ENCODE data around the gene LRRC63.
"Not testable (repeated sequence)": the region's sequence is repeated elsewhere in the genome, so short reads cannot be mapped to it uniquely, and the experiment has no call there.

The LRRC63 gene

DNA sequence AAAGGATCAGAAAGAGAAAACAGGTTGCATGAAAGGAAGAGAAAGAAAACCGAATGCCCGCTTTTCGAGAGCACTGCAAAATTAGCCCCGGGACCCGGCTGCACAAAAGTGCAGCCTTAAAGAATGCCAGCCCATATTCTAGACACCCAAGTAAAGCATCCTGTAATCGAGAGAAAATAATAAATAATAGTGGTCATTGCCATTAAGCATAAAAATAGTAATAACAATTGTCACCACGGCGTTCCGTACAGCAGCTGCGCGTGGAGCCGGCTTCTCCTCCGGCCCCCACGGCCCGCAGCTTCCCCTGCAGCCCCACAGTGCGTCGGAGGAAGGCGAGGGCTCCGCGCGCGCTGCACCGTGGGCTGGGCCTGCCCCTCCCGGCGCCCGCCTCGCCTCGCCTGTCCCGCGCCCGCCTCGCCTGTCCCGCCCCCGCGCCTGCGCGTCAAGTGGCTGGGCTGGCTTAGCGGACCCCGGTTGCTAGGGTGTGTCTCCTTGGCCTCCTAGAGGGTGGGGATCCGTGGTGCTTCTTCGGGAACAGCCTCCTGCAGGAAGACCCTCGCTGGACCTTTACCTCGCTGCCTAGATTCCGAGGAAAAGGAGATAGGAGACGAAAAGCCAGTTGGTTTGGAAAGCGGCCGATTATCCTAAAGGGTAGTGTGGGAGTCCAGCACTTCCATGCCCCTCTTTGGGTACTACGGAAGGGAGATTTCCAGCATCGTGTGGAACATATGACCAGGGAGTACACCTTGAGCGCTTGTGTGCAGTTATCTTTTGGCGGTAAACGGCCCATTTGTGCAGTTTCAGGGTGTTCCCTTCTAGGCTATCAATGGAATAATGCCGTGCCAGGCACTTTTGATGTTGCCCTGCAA, at the start of gene LRRC63:
TSS of gene LRRC63 (plus strand) at position 446 of the 869 bp plus-strand sequence. CDS start 1,107 bp downstream, outside the sequence.
- FAIRE-seq, result no peak

GRCh38 chr13:46162741-46163140, 49.0 kb upstream of the LRRC63 start:
- not testable (repeated sequence) for FAIRE-seq

- FAIRE-seq, result no peak
Observed at GRCh38 chr13:46164661-46165060, 47.1 kb upstream of the LRRC63 start.

GRCh38 chr13:46165485-46166223, 46.1 kb upstream of the LRRC63 start:
- FAIRE-seq, result no peak

- FAIRE-seq, result no peak
Observed at GRCh38 chr13:46166224-46166584, 45.5 kb upstream of the LRRC63 start.

GRCh38 chr13:46166947-46167610, 44.6 kb upstream of the LRRC63 start:
- no peak for FAIRE-seq

GRCh38 chr13:46168341-46168740, 43.4 kb upstream of the LRRC63 start:
- FAIRE-seq, result no peak

- no peak for FAIRE-seq
Observed at GRCh38 chr13:46168783-46169182, 42.9 kb upstream of the LRRC63 start.

- no peak for FAIRE-seq
Observed at GRCh38 chr13:46169758-46170157, 42.0 kb upstream of the LRRC63 start.

DNA sequence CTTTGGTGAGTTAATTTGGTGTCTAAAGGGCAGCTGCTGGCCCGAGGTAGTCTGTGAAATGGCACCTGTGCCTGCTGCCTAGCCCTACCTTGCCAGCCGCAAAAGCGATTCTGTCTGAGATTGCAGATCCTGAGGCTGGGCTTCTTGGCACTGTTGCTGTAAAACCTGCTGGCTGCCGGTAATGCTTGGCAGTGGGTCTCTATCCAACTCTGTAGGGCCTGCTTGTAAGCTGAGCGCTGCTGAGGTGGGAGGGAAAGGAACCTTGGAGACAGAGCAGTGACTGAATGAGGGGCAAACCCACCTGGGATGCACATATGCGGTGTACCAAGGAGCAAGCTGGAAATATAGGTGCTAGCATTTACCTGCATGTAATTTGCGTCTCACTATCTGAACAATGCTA, 41.5 kb upstream of the LRRC63 start:
- no peak for FAIRE-seq

- FAIRE-seq, result no peak
Observed at GRCh38 chr13:46170687-46171086, 41.0 kb upstream of the LRRC63 start.

GRCh38 chr13:46171217-46171616, 40.5 kb upstream of the LRRC63 start:
- no peak for FAIRE-seq

DNA sequence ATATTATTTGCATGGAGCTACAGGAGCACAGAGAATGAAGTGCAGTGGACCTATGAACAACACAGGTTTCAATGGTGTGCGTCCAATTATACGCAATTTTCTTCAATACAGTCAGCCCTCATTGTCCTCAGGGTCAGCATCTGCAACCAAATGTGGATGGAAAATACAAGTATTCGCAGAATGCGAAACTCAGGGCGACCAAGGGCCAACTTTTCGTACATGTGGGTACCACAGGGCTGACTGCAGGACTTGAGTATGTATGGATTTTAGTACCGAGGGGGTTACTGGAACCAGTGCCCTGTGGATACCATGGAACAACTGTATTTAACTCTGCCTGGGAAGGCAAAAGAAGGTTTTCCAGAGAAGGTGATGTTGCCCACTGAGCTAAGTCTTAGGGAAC, 40.0 kb upstream of the LRRC63 start:
- FAIRE-seq, result no peak

DNA sequence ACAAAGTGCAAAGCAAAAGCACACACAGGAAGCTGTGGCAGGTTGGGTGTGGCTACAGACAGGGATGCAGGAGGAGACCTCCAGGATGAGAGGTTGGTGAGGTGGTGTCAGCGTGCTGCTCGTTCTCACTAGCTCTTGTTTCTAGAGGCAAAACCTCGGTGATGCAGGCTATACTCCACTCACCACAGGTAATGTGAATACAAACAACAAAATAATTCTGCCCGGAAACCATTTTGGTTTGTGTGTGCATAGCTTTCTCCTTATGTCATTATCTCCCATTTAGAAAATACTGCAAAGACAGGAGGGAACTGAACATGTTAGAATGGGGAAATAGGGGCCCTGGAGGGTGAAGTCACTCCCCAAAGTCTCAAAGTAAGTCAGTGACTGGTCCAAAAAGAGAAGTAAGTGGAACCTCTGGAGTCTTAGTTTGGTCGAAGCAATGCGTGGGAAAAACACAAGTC, 39.2 kb upstream of the LRRC63 start:
- FAIRE-seq, result no peak

- FAIRE-seq, result no peak
Observed at GRCh38 chr13:46173656-46174055, 38.1 kb upstream of the LRRC63 start.

DNA sequence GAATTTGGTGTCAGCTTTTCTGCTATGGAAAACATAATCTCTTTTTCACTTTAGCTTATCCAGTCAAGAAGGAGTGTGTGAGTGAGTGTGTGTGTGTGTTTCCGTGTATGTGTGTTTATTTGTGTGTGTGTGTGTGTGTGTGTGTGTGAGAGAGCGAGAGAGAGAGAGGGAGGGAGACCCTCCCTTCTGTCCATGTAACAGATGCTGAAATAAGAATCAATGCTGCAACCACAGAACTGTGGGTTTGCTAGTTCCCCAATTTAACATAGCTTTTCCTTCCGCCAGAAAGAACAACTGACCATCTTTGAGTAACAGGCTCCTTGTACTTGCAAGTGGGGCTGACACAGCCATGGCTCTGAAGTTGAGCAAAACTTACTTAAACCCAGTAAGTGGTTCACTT, 35.0 kb upstream of the LRRC63 start:
- FAIRE-seq, result no peak

DNA sequence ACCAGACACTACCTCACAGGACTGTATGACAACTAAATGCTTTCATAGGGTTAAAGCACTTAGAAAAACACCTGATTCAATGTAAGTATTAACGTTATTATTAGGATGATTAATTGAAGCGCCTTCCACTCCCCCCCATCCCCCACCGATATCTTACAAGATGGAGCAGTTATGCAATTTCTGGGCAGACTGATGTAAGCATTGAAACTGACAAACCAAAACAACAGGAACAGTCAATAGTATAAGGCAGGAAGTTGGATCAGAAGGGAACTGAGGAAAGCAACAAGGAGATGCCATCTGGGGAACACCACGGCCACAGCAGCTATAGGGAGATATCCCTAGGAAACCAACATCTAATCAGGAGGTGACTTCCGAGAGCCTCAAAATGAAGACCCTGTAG, 33.6 kb upstream of the LRRC63 start:
- FAIRE-seq, result no peak

DNA sequence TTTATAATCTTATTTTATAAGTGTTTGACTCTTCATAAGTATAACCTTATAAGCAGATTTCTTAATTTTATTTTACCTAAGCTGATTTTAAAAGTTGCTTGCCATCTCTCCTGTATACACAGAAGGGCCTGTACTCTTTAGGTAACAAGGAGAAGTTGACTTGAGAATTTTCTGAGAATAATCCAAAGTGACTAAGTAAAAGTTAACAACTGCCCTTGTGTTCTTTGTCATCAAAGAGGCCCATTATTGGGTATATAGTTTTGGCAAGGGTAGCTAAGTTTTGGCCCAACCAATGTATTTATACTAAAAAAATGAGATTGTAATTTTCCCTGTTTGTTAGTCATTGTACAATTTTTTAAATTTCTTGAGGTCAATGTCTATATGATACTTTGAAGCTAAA, 32.9 kb upstream of the LRRC63 start:
- FAIRE-seq, result no peak

DNA sequence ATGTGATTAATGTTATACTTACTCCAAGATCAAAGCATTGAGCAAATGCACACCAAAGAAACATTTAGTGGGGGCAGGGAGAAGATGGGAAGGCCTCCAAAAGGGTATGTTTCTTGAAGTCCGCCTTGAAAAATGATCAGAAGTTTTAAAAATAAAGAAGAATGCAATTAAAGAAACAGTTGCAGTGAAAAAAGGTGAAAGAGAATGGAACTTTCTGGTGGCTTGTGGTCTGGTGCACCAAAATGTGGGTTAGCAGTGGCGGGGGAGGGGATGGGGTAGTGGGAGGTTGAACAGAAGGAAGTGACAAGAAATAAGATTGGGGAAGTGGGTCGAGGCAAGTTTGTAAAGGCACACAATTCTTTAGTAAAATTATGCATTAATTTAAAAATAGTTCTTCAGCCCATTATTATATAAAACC, 32.2 kb upstream of the LRRC63 start:
- FAIRE-seq, result no peak

- FAIRE-seq, result no peak
Observed at GRCh38 chr13:46179969-46180763, 31.6 kb upstream of the LRRC63 start.

DNA sequence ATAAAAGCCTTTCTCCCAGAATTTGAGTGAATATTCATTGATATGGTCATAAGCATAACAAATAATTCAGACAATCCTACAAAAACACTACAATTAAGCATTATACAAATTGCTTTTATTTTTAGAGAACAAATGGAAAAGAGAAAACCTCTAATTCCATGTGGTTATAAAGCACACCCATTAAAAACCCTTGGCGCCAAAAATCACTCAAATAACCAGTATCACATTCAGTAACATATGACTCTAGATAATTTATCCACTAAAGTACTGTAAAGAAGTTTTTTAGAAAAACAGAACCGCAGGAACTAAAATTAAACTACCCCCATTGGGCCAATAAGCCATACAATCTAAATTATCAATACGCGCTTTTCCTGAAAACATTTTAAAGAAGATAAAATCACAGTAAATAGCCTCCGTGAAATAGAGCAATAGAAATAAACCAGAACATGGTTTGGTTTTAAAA, 30.3 kb upstream of the LRRC63 start:
- no peak for FAIRE-seq

DNA sequence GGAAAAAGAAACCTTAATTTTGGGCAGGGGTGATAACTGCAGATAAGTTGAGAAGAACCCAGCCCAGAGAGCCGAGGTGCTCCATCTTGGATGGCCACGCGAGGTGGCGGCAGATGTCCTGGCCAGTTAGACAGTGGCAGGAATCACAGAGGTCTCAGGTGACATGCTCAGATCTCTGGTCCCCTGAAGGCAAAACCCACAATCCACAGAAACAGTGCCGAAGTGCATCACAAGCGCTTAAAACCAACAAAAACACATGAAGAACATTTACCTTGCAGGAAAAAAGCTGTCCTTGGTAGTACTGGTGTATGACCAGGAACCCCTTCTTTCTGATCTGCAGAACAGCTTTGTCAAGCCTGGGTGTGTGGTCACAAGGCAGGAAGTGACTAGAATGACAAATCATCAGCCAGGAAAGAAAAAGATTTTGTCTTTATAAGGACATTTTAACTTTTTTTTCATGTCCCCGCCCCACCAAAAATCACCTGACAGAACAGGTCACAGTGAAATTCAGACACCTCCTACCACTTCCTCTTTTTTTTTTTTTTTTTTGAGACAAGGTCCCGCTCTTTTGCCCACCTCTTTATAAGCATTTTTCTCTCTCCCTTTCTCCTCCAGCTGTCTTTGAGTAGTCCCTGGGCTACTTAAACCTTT, 29.8 kb upstream of the LRRC63 start, which contains the start of gene LCP1:
TSS of gene LCP1 (minus strand) at position 338 of the 651 bp plus-strand sequence. CDS start 22,515 bp downstream, outside the sequence.
- FAIRE-seq, result no peak

Data from TTC549 (cell line).